Measurements from ENCODE around the gene DGCR8.

The DGCR8 gene

DNA sequence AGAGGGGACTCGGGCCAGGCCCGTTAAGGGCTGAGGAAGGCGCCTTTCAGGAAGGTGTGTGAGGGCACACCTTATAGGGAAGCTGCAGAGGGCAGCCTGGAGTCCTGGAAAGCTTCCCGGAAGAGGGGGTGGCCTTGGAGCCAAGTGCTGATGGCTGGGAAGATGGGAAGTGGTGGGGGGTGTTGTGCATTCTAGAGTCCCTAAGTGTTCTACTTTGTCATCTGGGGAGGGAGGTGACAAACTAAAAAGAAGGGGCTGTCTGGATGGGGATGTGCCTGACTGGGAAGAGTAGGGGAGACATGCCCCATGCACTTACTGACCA is 58.3 kb downstream of the DGCR8 start:
- DNase-seq (ENCODE audit: low spot score) = no peak

DNA sequence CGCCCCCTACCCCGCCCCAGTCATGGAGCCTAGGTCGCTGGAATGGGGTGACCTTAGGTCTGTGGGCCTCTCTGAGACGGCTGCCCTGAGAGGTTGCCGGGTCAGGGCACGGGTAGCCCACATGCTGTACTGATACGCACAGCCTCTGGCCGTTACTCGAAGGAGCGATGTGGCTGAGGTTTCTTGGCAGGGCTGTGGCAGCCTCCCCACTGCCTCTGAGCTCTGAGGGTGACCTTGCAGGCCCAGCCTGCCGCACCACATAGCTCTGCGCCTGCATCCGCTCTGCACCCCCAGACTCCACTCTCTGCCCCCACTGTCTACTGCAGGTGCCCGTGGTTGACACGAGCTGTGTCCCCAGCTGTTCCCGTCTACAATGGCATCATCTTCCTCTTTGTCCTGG is 58.8 kb downstream of the DGCR8 start:
- no peak for DNase-seq (ENCODE audit: low spot score)

DNA sequence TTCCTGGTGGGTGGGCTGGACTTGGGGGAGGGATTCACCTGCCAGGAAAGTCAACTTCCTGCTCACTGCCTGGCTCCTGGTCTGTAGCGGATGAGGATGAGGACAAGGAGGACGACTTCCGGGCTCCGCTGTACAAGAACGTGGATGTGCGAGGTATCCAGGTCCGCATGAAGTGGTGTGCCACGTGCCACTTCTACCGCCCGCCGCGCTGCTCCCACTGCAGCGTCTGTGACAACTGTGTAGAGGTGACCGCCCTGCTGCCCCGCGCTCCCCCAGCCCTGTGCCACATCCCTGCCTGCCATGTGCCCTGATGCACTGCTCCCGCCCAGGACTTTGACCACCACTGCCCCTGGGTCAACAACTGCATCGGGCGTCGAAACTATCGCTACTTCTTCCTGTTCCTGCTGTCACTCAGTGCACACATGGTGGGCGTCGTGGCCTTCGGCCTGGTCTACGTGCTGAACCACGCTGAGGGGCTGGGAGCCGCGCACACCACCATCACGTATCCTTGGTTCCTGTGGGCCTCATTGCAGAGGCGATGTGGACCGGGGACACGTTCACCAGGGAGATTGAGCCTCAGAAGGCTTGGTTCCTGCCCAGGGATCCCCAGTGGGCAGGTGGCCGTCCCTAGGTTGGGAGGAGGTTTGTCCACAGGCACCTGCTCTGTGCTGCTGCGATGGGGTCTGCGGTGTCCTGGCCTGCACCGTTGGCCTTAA is 59.5 kb downstream of the DGCR8 start:
- no peak for DNase-seq (ENCODE audit: low spot score)

DNA sequence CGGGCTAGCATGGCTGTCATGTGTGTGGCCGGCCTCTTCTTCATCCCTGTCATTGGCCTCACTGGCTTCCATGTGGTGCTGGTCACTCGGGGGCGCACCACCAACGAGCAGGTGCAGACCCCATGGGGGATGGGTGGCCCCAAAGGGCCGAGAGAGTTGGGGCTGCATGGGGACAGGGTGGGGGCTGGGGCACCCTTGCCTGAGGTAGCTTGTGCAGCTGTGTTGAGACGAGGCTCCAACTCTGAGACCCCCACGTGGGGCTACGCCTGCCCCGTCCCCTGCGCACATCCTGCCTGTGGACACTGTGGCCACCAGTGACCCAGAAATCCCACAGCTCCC is 60.0 kb downstream of the DGCR8 start:
- no peak for DNase-seq (ENCODE audit: low spot score)

DNA sequence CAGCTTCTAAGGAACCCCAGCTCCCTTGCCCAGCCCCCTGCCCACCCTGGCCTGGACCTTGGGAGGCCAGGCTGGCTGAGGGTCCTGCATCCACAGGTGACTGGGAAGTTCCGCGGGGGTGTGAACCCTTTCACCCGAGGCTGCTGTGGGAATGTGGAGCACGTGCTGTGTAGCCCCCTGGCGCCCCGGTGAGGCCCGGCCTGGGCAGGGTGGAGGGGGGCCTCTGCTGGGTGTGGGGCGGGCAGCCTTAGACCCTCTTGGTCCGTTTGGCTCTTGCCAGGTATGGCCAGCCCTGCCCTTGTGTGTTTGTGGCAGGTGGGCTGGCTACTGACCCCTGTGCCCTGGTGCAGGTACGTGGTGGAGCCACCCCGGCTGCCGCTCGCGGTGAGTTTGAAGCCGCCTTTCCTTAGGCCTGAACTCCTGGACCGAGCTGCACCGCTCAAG is 60.5 kb downstream of the DGCR8 start:
- DNase-seq (ENCODE audit: low spot score) = no peak

DNA sequence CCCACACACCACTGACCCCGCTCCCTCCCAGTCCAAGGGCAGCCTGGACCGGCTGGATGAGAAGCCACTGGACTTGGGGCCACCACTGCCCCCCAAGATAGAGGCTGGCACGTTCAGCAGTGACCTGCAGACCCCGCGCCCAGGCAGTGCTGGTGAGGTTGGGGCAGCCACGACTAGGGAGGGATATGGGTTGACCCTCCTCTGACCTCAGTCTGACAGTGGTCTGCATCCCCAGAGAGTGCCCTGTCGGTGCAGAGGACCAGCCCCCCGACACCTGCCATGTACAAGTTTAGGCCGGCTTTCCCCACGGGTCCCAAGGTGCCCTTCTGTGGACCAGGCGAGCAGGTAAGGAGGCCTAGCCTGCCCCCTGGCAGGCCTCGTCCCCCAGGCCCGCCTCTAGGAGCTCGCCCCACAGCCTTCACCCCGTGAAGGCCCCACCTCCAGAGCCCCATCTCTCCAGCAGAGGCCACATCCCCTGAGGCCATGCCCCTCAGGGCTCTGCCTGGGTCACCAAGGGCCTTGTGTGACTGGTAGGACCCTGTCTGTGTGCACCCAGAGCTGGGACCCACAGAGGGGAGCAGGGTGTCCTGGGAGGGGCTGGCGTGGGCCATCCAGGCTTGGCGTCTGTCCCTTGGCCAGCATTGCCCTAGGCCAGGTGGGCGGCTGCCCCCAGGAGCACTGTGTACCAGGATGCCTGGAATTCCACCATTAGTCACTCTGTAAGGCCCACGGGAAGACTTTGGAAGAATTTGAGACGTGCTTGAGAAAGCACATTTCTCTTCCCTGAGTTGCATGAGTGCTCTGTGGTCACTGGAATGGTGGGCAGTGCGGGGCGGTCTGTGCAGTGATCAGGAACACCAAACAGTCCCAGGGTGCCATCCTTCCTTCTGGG is 61.4 kb downstream of the DGCR8 start:
- peak; percentile 76 for DNase-seq (ENCODE audit: low spot score)

DNA sequence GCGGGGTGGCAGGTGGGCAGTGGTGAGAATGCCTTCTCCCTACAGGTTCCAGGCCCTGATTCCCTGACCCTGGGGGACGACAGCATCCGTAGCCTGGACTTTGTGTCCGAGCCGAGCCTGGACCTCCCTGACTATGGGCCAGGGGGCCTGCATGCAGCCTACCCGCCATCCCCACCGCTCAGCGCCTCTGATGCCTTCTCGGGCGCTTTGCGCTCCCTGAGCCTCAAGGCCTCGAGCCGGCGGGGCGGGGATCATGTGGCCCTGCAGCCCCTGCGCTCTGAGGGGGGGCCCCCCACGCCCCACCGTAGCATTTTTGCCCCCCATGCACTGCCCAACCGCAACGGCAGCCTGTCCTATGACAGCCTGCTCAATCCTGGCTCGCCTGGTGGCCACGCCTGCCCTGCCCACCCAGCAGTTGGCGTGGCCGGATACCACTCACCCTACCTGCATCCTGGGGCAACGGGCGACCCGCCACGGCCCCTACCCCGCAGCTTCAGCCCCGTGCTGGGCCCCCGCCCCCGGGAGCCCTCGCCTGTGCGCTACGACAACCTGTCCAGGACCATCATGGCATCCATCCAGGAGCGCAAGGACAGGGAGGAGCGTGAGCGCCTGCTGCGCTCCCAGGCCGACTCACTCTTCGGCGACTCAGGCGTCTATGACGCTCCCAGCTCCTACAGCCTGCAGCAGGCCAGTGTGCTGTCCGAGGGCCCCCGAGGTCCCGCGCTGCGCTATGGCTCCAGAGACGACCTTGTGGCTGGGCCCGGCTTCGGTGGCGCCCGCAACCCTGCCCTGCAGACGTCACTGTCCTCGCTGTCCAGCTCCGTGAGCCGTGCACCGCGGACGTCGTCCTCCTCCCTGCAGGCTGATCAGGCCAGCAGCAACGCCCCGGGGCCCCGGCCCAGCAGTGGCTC is 62.9 kb downstream of the DGCR8 start:
- DNase-seq (ENCODE audit: low spot score) = no peak

DNA sequence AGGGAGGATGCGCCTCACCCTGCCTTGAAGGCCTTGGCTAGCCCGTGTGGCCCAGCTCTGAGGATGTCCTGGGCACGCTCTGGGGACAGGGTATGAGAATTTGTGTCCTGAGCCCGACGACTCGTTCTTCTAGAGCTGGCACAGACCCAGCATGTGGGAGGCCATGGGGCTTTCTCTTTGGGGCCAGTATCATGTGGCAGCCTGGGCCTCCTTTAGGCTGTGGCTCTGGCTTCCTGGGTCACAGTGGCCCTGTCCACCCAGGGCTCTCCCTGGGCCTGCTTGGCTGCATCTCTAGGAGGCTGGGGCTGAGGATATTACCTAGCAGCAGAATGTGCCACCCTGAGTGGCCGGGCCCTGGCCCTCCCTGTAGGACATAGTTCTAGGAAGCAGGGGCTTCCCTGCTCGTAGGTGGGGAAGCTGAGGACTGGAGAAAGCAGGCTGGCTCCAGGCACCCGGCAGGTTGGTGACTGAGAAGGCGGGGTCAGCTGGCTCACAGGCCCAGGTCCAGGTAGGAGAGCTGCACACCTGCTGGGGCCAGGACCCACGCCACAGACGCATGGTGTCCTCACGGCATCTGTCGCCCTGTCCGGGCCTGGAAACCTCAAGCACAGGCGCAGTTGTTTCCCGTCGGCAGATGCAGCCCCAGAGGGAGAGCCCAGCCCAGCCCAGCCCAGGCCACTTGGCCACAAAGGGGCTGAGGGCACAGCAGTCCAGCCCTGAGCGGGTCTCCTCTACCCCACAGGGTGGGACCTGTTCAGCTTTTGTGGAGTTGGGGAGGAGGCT is 64.0 kb downstream of the DGCR8 start:
- no peak for DNase-seq (ENCODE audit: low spot score)

DNA sequence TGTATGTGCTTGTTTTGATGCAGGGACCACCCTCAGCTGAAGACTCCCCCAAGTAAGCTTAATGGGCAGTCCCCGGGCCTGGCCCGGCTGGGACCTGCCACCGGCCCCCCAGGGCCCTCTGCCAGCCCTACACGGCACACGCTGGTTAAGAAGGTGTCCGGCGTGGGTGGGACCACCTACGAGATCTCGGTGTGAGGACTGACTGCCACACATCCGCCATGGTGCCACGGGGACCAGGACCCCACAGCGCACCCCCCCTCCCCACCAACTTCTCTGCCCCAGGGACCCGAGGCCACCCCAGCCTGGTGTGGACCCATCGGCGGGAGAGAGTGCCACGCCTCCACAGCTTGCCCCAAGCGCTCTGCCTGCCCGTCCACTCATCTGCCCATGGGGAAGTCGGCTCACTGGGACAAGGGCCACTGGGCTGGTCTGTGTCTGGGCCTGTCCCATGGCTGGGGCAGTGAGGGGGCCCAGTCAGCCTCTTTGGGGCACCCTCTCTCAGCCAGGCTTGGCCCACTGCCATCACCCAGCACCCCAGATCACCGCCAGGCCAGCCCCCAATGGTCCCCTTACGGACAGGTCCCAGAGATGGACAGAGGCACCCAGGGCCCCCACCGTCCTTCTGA is 65.3 kb downstream of the DGCR8 start:
- DNase-seq (ENCODE audit: low spot score) = no peak

DNA sequence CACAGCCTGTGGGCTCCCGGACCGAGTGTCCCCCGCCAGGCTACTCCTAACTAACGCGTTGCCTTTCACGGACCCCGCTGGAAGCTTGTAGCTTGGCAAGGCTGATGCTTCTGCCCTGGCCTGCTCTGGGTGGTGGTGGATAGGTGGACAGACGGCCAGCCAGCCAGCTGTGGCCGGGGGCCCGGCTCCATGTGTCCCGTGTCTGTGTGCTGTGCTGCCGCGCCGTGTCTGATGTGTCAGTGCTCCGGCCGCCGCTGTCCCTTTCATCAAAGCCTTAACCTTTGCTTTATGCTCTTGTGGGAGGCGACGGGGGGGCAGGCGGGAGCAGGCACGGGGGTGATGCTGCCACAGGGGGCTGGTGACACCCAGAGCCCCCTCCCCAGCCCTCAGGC is 65.8 kb downstream of the DGCR8 start:
- no peak for DNase-seq (ENCODE audit: low spot score)

DNA sequence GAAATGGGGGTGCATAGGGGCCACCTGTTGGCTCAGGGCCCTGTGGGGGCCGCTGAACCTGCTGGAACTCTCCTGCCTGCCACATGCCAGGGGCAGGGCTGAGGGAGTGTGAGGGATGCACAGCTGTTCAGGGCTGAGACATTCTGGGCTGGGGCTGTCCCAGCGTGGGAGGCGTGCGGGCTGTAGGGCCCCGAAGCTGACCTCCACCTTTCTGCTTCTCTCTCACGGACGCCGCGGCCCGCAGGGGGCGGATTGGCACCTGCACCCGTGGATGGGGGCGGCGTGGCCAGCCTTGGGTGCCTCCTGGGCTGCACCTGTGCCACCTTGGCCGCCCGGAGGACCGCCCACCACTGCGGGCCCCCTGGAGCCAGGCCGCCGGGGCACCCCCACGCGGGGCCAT is 66.7 kb downstream of the DGCR8 start:
- no peak for DNase-seq (ENCODE audit: low spot score)

DNA sequence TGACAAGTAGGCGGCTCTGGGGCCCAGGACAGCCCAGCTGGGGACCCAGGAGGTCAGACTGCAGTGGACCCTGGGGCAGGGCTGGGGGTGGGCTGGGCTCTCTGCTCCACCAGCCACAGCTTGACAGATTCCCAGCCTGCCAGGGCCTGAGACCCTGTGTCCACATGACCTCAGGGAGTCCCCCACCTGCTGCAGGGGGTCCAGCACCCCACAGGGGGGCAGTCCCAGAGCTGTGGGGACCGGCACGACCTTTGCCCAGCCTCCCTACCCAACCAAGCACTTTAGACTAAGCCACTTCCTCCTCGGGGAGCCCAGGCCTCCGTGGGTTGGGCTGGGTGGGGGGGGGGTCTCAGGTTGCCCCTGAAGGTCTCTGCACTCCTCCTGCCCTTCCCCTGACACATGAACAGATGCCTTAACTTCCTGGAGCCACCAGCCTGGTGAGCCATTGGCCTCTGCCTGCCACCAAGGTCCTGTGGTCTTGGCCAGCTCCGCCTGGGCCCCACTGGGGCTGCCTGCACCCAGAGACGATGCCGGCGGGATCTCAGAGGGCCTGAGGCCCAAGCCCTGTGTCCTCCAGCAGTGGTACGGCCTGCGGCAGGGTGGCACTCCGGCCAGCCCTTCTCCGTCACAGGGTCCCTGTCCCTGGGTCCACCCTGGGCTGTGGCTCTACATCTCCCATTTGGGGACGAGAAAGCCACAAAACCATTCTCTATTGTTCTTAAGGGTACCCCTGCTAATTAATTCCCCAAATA is 67.4 kb downstream of the DGCR8 start:
- no peak for DNase-seq (ENCODE audit: low spot score)

DNA sequence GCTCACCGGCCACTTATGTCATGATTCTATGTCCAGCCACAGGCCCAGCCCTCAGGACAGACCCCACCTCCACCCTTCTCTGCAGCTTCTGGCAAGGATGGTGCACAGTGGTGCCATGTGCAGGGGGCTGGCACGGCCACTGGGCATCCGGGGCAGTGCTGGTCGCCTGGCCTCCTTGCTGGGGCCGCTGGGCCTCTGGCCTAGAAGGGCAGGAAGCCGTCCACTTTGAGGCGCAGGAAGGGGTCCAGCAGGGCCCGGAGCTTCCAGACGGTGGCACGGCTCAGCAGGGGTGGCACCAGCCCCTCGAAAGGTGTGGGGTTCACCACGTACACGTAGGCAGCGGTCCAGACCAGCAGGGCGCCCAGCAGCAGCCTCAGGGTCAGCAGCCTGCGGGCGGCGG is 68.4 kb downstream of the DGCR8 start:
- DNase-seq (ENCODE audit: low spot score) = no peak

DNA sequence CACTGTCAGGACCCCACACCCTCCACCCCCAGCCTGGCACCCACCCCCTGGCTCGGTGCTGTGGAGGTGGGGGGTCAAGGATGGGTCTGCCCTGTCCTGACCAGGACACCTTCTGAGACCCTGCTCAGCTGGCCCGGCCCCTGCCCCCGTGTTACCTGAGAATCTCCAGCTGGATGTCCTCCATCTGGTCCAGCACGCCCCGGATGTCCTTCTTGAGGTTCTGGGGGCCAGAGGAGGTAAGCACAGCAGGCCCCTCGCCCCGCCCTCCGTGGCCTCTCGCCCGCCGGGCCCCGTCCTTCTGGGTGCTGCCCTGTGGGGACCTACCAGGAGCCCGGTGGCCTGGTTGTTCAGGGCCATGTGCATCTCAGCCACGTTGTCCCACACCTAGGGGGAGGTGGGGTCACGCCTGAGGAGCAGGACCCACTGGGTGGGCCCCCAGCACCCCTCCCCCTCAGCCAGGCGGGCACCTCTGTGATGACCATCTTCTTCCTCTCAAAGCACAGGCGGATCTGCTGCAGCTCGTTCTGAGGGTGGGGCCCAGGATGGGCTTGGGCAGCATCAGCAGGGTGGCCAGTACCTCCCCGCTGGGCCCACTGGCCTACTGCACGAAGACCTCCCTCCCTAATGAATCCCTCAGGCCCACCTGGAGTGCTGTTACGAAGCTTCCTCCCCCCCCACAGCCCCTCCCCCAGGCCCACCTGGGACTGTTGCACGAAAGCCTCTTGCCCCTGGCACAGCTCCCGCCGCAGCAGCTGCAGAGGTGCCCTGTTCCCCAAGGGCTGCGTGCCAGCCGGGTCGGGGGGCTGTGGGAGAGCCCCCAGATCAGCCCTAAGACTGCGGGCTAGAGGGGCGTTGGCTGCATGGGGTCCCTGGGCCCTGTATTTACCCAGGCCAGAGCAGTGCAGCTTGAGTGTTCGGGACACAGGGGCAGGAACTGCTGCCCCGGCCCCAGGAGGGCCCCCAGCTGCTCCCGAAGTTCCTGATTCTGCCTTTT is 69.5 kb downstream of the DGCR8 start:
- no peak for DNase-seq (ENCODE audit: low spot score)

DNA sequence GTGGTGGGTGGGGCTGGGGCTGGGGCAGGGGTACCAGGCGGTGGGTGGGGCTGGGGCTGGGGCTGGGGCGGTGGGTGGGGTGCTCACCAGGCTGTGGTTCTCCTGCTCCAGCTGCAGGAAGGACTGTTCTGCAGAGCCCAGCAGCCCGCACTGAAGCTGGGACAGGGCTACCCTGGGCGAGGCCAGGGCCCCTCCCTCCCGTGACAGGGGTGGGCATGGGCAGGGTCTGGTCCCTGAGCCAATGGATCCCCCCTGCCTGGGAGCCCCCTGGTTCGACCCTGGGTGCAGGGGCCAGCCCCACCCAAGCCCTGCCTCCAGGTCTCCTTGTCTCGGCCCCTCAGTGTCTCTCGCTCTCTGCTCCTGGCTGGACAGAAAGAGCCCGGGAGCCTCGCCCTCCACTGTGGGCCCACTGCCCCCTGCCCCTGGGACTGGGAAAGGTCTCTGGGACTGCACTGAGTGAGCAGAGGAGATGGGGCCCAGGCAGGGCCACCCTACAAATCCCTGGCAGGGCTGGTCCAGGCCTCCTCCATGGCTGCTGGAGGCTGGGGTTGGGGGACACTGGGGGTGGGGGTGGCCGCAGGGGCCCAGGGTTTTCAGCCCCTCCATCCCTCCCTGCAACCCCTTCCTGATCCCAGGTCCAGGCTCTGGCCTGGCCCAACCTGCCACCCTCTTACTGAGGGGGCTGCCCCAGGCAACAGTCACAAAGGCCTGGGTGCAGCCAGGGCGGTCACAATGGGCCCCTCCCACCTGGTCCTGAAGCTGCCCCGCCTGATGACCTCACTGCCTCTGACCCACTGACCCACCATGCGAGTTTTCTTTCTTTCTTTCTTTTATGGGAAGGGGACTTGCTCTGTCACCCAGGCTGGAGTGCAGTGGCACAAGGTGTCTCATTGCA is 70.6 kb downstream of the DGCR8 start, which contains the start of gene CCDC188:
CCDC188 (minus strand) TSS at position 675 of the 895 bp plus-strand sequence; CDS start at position 606, 69 bp downstream.
- no peak for DNase-seq (ENCODE audit: low spot score)

DNA sequence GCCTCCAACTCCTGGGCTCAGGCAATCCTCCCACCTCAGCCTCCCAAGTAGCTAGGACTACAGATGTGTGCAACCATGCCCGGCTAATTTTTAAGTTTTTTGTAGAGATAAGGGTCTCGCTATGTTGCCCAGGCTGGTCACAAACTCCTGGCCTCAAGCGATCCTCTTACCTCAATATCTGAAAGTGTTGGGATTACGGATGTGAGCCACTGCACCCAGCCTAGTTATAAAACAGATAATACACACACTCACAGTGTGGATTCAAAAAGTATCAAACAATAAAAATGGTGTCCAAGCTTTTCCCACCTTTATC is 71.2 kb downstream of the DGCR8 start:
- DNase-seq (ENCODE audit: low spot score) = no peak

DNA sequence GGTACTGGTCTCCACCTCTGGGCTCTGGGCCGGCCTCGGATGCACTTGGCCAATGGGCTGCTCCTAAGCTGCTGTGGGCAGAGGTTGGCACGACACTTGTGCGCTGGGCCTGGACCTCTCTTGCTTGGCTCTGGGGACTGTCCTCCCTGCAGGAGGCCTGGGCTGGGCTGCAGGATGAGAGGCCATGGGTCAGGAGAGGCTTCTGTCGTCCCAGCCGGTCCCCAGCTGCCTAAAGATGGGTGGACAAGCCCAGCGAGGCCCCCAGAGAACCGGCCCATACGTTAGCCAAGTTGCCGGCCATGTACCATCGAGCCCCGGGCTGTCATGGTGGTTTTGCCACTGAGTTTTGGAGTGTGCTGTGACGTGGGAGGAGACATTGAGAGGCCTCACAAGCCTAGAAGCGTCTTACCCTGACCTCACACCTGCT is 72.4 kb downstream of the DGCR8 start:
- DNase-seq (ENCODE audit: low spot score) = no peak

DNA sequence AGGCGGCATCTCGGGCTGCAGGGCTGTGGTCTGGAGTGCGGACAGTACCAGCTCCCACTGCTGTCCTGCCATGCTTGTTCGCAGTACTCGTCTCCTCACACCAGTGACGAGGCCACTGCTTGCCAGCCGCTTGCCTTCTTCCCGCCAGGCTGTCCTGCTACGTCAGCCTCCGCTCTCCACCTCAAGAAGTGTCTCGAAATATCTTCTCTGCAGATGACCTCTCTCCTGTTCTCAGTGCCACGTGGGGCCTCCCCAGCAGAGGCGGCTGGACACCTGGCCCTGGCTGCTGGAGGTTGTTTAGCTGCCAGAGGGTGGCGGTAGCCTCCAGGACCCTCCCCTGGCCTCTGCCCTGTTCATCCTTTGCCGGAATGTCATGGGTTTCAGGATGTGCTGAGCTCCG is 73.9 kb downstream of the DGCR8 start:
- no peak for DNase-seq (ENCODE audit: low spot score)
